H9 (cell line): ENCODE results near the gene FDX2. TPM values are rescaled to one million over a fixed set of nuclear protein-coding genes. Genes with fewer than 3 reads are reported as not detected.

ENCODE experiments used
- DNase-seq: peaks from one replicate; pipeline ENCODE4 v3.0.0-alpha.2; 2017
- H2AFZ ChIP-seq: one replicate; pipeline ENCODE4 v1.6.1; 2013; ENCODE audit warnings: mild to moderate bottlenecking, low read length, control low read depth, moderate library complexity
- H2AK5ac ChIP-seq: 2 replicates; pipeline ENCODE4 v1.6.1; 2013; ENCODE audit warnings: low read length, control low read depth, mixed read lengths; ENCODE audit not compliant: insufficient read length
- H2BK120ac ChIP-seq: one replicate; pipeline ENCODE4 v1.6.1; 2013; ENCODE audit warnings: low read depth, mild to moderate bottlenecking, low read length, control low read depth, inconsistent platforms; ENCODE audit not compliant: poor library complexity, severe bottlenecking
- H2BK12ac ChIP-seq: 2 replicates; pipeline ENCODE4 v1.6.1; 2013; ENCODE audit warnings: low read length, control low read depth, mixed read lengths, low read depth; ENCODE audit not compliant: insufficient read length
- H2BK15ac ChIP-seq: 2 replicates; pipeline ENCODE4 v1.6.1; 2013; ENCODE audit warnings: low read depth, low read length, control low read depth
- H2BK20ac ChIP-seq: one replicate; pipeline ENCODE4 v1.6.1; 2013; ENCODE audit warnings: low read depth, mild to moderate bottlenecking, low read length, control low read depth, inconsistent platforms; ENCODE audit not compliant: poor library complexity, severe bottlenecking
- H2BK5ac ChIP-seq: 2 replicates; pipeline ENCODE4 v1.6.1; 2013; ENCODE audit warnings: low read length, control low read depth, mixed read lengths; ENCODE audit not compliant: insufficient read length
- H3K14ac ChIP-seq: 2 replicates; pipeline ENCODE4 v1.6.1; 2013; ENCODE audit warnings: low read length, control low read depth; ENCODE audit not compliant: insufficient read depth
- H3K18ac ChIP-seq: 2 replicates; pipeline ENCODE4 v1.6.1; 2013; ENCODE audit warnings: low read depth, mild to moderate bottlenecking, mixed read lengths, low read length, control low read depth; ENCODE audit not compliant: insufficient read length
- H3K23ac ChIP-seq: 2 replicates; pipeline ENCODE4 v1.6.1; 2013; ENCODE audit warnings: low read length, control low read depth, mixed read lengths, low read depth; ENCODE audit not compliant: insufficient read length
- H3K23me2 ChIP-seq: 2 replicates; pipeline ENCODE4 v1.6.1; 2013; ENCODE audit warnings: low read depth, mild to moderate bottlenecking, mixed read lengths, low read length, control low read depth; ENCODE audit not compliant: insufficient read length, poor library complexity, severe bottlenecking
- H3K27ac ChIP-seq: 2 replicates; pipeline ENCODE4 v1.5.1; 2013; ENCODE audit warnings: low read length, control low read depth, mixed read lengths, low read depth; ENCODE audit not compliant: insufficient read length
- H3K27me3 ChIP-seq: 2 replicates; pipeline ENCODE4 v1.6.1; 2013; ENCODE audit warnings: low read length, control low read depth, inconsistent platforms; ENCODE audit not compliant: insufficient read depth
- H3K4ac ChIP-seq: 2 replicates; pipeline ENCODE4 v1.6.1; 2013; ENCODE audit warnings: low read depth, mild to moderate bottlenecking, control low read depth, inconsistent platforms, low read length, moderate library complexity
- H3K4me1 ChIP-seq: 2 replicates; pipeline ENCODE4 v1.6.1; 2013; ENCODE audit warnings: low read length, control low read depth, inconsistent platforms; ENCODE audit not compliant: insufficient read depth
- H3K4me2 ChIP-seq: 2 replicates; pipeline ENCODE4 v1.6.1; 2013; ENCODE audit warnings: low read length, control low read depth, mixed read lengths; ENCODE audit not compliant: insufficient read length, insufficient read depth
- H3K56ac ChIP-seq: 2 replicates; pipeline ENCODE4 v1.6.1; 2013; ENCODE audit warnings: low read depth, mild to moderate bottlenecking, mixed read lengths, low read length, control low read depth; ENCODE audit not compliant: insufficient read length
- H3K79me1 ChIP-seq: 2 replicates; pipeline ENCODE4 v1.6.1; 2013; ENCODE audit warnings: low read depth, mild to moderate bottlenecking, moderate library complexity, low read length, control low read depth, inconsistent platforms; ENCODE audit not compliant: insufficient read depth, poor library complexity, severe bottlenecking
- H3K79me2 ChIP-seq: 2 replicates; pipeline ENCODE4 v1.6.1; 2013; ENCODE audit warnings: low read length, control low read depth, inconsistent platforms; ENCODE audit not compliant: insufficient read depth
- H3K9ac ChIP-seq: 2 replicates; pipeline ENCODE4 v1.6.1; 2013; ENCODE audit warnings: low read length, control low read depth, mixed read lengths; ENCODE audit not compliant: insufficient read length; ENCODE audit errors: extremely low read depth
- H3K9me3 ChIP-seq: one replicate; pipeline ENCODE4 v1.6.1; 2013; ENCODE audit warnings: low read depth, low read length, inconsistent platforms; ENCODE audit not compliant: control insufficient read depth
- H3T11ph ChIP-seq: one replicate; pipeline ENCODE4 v1.6.1; 2013; ENCODE audit warnings: mild to moderate bottlenecking, low read length, control low read depth, inconsistent platforms
- H4K20me1 ChIP-seq: one replicate; pipeline ENCODE4 v1.6.1; 2013; ENCODE audit not compliant: control insufficient read depth, insufficient read length, insufficient read depth
- H4K5ac ChIP-seq: 2 replicates; pipeline ENCODE4 v1.6.1; 2013; ENCODE audit warnings: low read depth, mild to moderate bottlenecking, mixed read lengths, low read length, control low read depth; ENCODE audit not compliant: insufficient read length
- H4K8ac ChIP-seq: replicated peaks from 2 replicates; pipeline ENCODE4 v1.6.1; 2013; ENCODE audit warnings: low read length, control low read depth, mixed read lengths, low read depth; ENCODE audit not compliant: insufficient read length
- H4K91ac ChIP-seq: 2 replicates; pipeline ENCODE4 v1.6.1; 2013; ENCODE audit warnings: low read depth, mild to moderate bottlenecking, moderate library complexity, mixed read lengths, low read length, control low read depth; ENCODE audit not compliant: insufficient read length
- H3K27ac Mint-ChIP-seq, 3 experiments: 2 replicates in 2 of 3; 3 replicates in 1 of 3; pipeline ENCODE4 v1.8.0; 2020 to 2021; ENCODE audit warnings: mixed read lengths in 3 of 3, mild to moderate bottlenecking in 1 of 3, moderate library complexity in 1 of 3
- H3K27me3 Mint-ChIP-seq: 2 replicates; pipeline ENCODE4 v1.8.0; 2021; ENCODE audit warnings: low read depth, mild to moderate bottlenecking, moderate library complexity, mixed read lengths
- H3K36me3 Mint-ChIP-seq, 3 experiments: 2 replicates in 2 of 3; 3 replicates in 1 of 3; pipeline ENCODE4 v1.8.0; 2020 to 2021; ENCODE audit warnings: low read depth in 3 of 3, mixed read lengths in 3 of 3; ENCODE audit not compliant: insufficient read depth in 1 of 3
- H3K4me1 Mint-ChIP-seq, 2 experiments: 2 replicates each; pipeline ENCODE4 v1.8.0; 2020; ENCODE audit warnings: mixed read lengths in 2 of 2
- H3K4me3 Mint-ChIP-seq, 2 experiments: 2 replicates in 1 of 2; 3 replicates in 1 of 2; pipeline ENCODE4 v1.8.0; 2020 to 2021; ENCODE audit warnings: mild to moderate bottlenecking in 2 of 2, mixed read lengths in 2 of 2, moderate library complexity in 1 of 2
- H3K9me3 Mint-ChIP-seq, 2 experiments: 2 replicates in 1 of 2; 3 replicates in 1 of 2; pipeline ENCODE4 v1.8.0; 2020; ENCODE audit warnings: mild to moderate bottlenecking in 2 of 2, mixed read lengths in 2 of 2, moderate library complexity in 1 of 2
- CTCF ChIP-seq: fragments of 200-600 bp; sonication (generic); conservative IDR thresholded peaks from 3 replicates; pipeline ENCODE4 v1.8.0; 2021; ENCODE audit warnings: antibody characterized with exemption, mild to moderate bottlenecking
- WGBS: extraction: QIAGEN DNeasy Blood & Tissue Kit; methylation state at CpG from one replicate; pipeline ENCODE4 v1.1.7; 2013; ENCODE audit warnings: missing lambda C conversion rate, low lambda C conversion rate, mixed read lengths; ENCODE audit not compliant: insufficient read length; ENCODE audit errors: extremely low coverage; 5-methylcytosine and 5-hydroxymethylcytosine counted together
- total RNA-seq: library from RNA; stranded (reverse); gene quantifications from 2 replicates; pipeline ENCODE4 v1.2.1, GENCODE V29; 2021

The FDX2 gene
- total RNA-seq, 1 experiment from 2014 or later = 27.7 TPM

- Histone ChIP-seq H3K23me2 (peaks cover 6% of the 10 kb centered on the region), H3K56ac (no peak overlapping the region), H3K27me3 (peaks cover 9% of the 10 kb centered on the region; the same call in 1 of the 2 replicates), H2BK120ac (no peak overlapping the region), H3K9me3 (no peaks in the 10 kb centered on the region), H3K14ac (no peak overlapping the region), H3K27ac (no peak overlapping the region), H3K18ac (no peak overlapping the region), H4K20me1 (no peaks in the 10 kb centered on the region), H3K4me1 (no peaks in the 10 kb centered on the region), H3K4ac (no peak overlapping the region), H2AK5ac (no peak overlapping the region), H2BK12ac (no peak overlapping the region), H2BK15ac (no peak overlapping the region), H3K23ac (no peak overlapping the region), H3T11ph (no peak overlapping the region), H3K79me2 (no peaks in the 10 kb centered on the region), H4K91ac (no peak overlapping the region), H2BK20ac (no peak overlapping the region), H3K9ac (no peak overlapping the region), H4K5ac (no peak overlapping the region), H3K4me2 (no peak overlapping the region), H3K79me1 (no peaks in the 10 kb centered on the region), H4K8ac (no peak overlapping the region), H2AFZ (no peak overlapping the region), H2BK5ac (no peak overlapping the region)
- DNase-seq = no peak
- no CpG with 5 or more reads among the region's 6 CpGs for WGBS
- H3K27ac Mint-ChIP-seq = no peak overlapping the region
- H3K9me3 Mint-ChIP-seq = no peaks in the 10 kb centered on the region
- H3K27me3 Mint-ChIP-seq = peaks cover 59% of the 10 kb centered on the region
- no peak for TF ChIP-seq CTCF
- no peaks in the 10 kb centered on the region for H3K36me3 Mint-ChIP-seq
- 0 out of 4 replicates have a peak, but pooled peaks cover 0 to 6% of the 10 kb centered on the region in 2 experiments for H3K4me1 Mint-ChIP-seq
- H3K4me3 Mint-ChIP-seq = no peak overlapping the region
These were observed 47.7 kb downstream of the FDX2 start for GRCh38 chr19:10268071-10268470.
